SH-SY5Y (cell line): ENCODE data around the gene CUL7.

ENCODE experiments used
- GATA2 ChIP-seq: IDR thresholded peaks from 2 replicates; pipeline ENCODE4 v1.6.1; 2011; ENCODE audit warnings: mild to moderate bottlenecking, low read depth, low read length
- GATA3 ChIP-seq: IDR thresholded peaks from 2 replicates; pipeline ENCODE4 v1.6.1; 2011; ENCODE audit warnings: low read depth, mild to moderate bottlenecking, low read length, moderate library complexity

DNA sequence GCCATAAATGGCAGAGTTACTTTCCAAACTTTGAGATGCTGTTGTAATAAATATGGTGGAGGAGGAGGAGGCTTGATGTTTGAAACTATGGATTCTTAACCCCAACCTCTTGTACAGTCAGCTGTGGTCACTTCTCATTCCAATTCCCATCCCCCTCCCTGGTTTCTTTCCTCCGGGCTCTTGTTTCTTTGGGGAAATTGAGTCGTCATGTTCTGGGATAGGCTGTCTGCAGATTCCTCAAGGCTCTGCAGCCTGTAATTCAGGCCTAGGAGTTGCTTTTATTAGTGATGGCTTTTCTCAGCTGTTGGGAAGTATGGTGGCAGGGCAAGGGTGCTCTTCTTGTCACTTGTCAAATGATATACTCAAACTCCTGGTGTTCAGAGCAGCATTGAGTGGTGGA lies 25.0 kb upstream of the CUL7 start:
- no peak for TF ChIP-seq GATA2
- no peak for TF ChIP-seq GATA3
